ENCODE data around the gene SEPTIN6. TPM values are rescaled to one million over a fixed set of nuclear protein-coding genes. Genes with fewer than 3 reads are reported as not detected.
"Not testable (repeated sequence)": the region's sequence is repeated elsewhere in the genome, so short reads cannot be mapped to it uniquely, and the experiment has no call there.

SEPTIN6 gene
- total RNA-seq, 4 donors from 2014 or later, result 10.1 to 14.1 (median 10.9) TPM

GRCh38 chrX:119676949-119677653 lies 15.9 kb downstream of the SEPTIN6 start:
- no peak for DNase-seq (ENCODE audit: low spot score in 2 of 2)
- Histone ChIP-seq H3K36me3 (no peaks in the 10 kb centered on the region), H3K4me1 (no peaks in the 10 kb centered on the region), H3K4me3 (no peak overlapping the region), H3K27me3 (no peaks in the 10 kb centered on the region), H3K9me3 (no peaks in the 10 kb centered on the region), H3K27ac (no peak overlapping the region)
- TF ChIP-seq POLR2AphosphoS5 (IDR thresholded peaks at IDR 0.05), result no peak
- TF ChIP-seq POLR2A (IDR thresholded peaks at IDR 0.05), result no peak
- TF ChIP-seq CTCF (IDR thresholded peaks at IDR 0.05), result no peak
- no peak for TF ChIP-seq EP300 (IDR thresholded peaks at IDR 0.05)
- 57% methylated on average over 8 of the region's 8 CpGs for WGBS

GRCh38 chrX:119673336-119673735 lies 19.6 kb downstream of the SEPTIN6 start:
- TF ChIP-seq CTCF (IDR thresholded peaks at IDR 0.05), result no peak
- no peak for TF ChIP-seq POLR2AphosphoS5 (IDR thresholded peaks at IDR 0.05)
- no peak for TF ChIP-seq EP300 (IDR thresholded peaks at IDR 0.05)
- TF ChIP-seq POLR2A (IDR thresholded peaks at IDR 0.05), result no peak
- H3K9me3 ChIP-seq, result no peaks in the 10 kb centered on the region
- WGBS, result 89% methylated on average over 8 of the region's 8 CpGs
- no peaks in the 10 kb centered on the region for H3K4me1 ChIP-seq
- no peak overlapping the region for H3K27ac ChIP-seq
- H3K36me3 ChIP-seq, result no peaks in the 10 kb centered on the region
- no peak for DNase-seq (ENCODE audit: low spot score in 2 of 2)
- no peak overlapping the region for H3K4me3 ChIP-seq
- no peaks in the 10 kb centered on the region for H3K27me3 ChIP-seq

- Histone ChIP-seq H3K27me3 (no peaks in the 10 kb centered on the region), H3K27ac (no peak overlapping the region), H3K36me3 (no peaks in the 10 kb centered on the region), H3K9me3 (no peaks in the 10 kb centered on the region), H3K4me1 (no peaks in the 10 kb centered on the region), H3K4me3 (no peak overlapping the region)
- no peak for TF ChIP-seq EP300 (IDR thresholded peaks at IDR 0.05)
- TF ChIP-seq CTCF (IDR thresholded peaks at IDR 0.05), result no peak
- no peak for TF ChIP-seq POLR2AphosphoS5 (IDR thresholded peaks at IDR 0.05)
- TF ChIP-seq POLR2A (IDR thresholded peaks at IDR 0.05), result no peak
- DNase-seq (ENCODE audit: low spot score in 2 of 2), result no peak
- 82% methylated on average over 2 of the region's 2 CpGs for WGBS
Measured at GRCh38 chrX:119672426-119672825, 20.5 kb downstream of the SEPTIN6 start.

- Histone ChIP-seq H3K36me3 (no peaks in the 10 kb centered on the region), H3K9me3 (no peaks in the 10 kb centered on the region), H3K27ac (no peak overlapping the region), H3K4me1 (no peaks in the 10 kb centered on the region), H3K27me3 (no peaks in the 10 kb centered on the region), H3K4me3 (no peak overlapping the region)
- no peak for TF ChIP-seq EP300 (IDR thresholded peaks at IDR 0.05)
- no peak for TF ChIP-seq POLR2A (IDR thresholded peaks at IDR 0.05)
- TF ChIP-seq CTCF (IDR thresholded peaks at IDR 0.05), result no peak
- no peak for TF ChIP-seq POLR2AphosphoS5 (IDR thresholded peaks at IDR 0.05)
- DNase-seq (ENCODE audit: low spot score in 2 of 2), result no peak
- 64% methylated on average over 6 of the region's 6 CpGs for WGBS
Measured at GRCh38 chrX:119669424-119670037, 23.4 kb downstream of the SEPTIN6 start.

GRCh38 chrX:119667111-119667878 lies 25.7 kb downstream of the SEPTIN6 start:
- no peaks in the 10 kb centered on the region for H3K36me3 ChIP-seq
- no peak for TF ChIP-seq CTCF (IDR thresholded peaks at IDR 0.05)
- H3K4me1 ChIP-seq, result no peaks in the 10 kb centered on the region
- no peaks in the 10 kb centered on the region for H3K27me3 ChIP-seq
- H3K27ac ChIP-seq, result no peak overlapping the region
- no peak for DNase-seq (ENCODE audit: low spot score in 2 of 2)
- H3K4me3 ChIP-seq, result no peak overlapping the region
- WGBS, result 62% methylated on average over 16 of the region's 16 CpGs
- no peaks in the 10 kb centered on the region for H3K9me3 ChIP-seq

- H3K36me3 ChIP-seq; DNase-seq (ENCODE audit: low spot score in 2 of 2); H3K4me3 ChIP-seq; H3K9me3 ChIP-seq; H3K27ac ChIP-seq; H3K27me3 ChIP-seq; H3K4me1 ChIP-seq: not testable (repeated sequence)
- 81% methylated on average over 9 of the region's 9 CpGs for WGBS
Measured at GRCh38 chrX:119664877-119665276, 28.1 kb downstream of the SEPTIN6 start.
